Coronary artery (tissue), 2 donors: ENCODE results near the gene TAF10.

ENCODE experiments used
- DNase-seq: peaks from one replicate; pipeline ENCODE4 v3.0.0-alpha.2; 2017; ENCODE audit warnings: low spot score
- H3K27ac ChIP-seq, 2 donors: fragments of 200-600 bp; sonication (generic); one replicate each; pipeline ENCODE4 v1.5.1; 2016 to 2019
- H3K4me3 ChIP-seq: fragments of 200-600 bp; sonication (generic); 2 replicates; pipeline ENCODE4 v1.5.1; 2016; ENCODE audit warnings: mild to moderate bottlenecking, moderate library complexity
- TF ChIP-seq, protein P1 (sequence below): fragments of 200-600 bp; sonication (generic); IDR thresholded peaks from one replicate; pipeline ENCODE4 v1.5.1; 2019; ENCODE audit warnings: antibody characterized with exemption

Gene TAF10

DNA sequence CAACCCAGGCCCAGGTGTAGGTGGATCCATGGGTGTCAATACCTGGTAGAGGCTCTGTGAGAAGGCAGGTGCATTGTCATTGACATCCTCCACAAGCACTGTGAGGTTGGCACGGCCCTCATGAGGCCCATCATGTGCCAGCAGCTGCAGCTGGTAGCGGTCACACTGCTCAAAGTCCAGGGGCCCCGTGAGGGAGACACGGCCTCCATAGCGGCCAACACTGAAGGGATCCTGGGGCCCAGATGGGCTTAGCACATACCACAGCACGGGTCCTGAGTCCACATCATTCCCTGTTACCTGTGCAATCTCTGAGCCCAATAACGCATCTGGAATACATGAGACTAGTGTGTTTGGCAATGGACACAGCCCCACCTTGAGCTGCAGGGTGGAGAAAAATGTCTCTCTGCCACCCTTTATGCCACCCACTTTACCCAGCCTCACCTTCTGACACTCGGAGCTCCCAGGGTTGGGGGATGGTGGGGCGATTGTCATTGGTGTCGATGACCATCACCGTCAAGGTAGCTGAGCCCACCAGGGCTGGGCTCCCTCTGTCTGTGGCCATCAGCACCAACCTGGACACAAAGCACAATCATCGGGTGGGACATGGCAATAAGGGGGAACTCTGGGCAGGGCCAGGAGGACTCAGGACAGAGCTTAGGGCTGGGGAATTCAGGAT lies 13.3 kb upstream of the TAF10 start:
- Histone ChIP-seq H3K4me3 (no peak overlapping the region), H3K27ac (no peak overlapping the region)
- TF ChIP-seq, protein P1, sequence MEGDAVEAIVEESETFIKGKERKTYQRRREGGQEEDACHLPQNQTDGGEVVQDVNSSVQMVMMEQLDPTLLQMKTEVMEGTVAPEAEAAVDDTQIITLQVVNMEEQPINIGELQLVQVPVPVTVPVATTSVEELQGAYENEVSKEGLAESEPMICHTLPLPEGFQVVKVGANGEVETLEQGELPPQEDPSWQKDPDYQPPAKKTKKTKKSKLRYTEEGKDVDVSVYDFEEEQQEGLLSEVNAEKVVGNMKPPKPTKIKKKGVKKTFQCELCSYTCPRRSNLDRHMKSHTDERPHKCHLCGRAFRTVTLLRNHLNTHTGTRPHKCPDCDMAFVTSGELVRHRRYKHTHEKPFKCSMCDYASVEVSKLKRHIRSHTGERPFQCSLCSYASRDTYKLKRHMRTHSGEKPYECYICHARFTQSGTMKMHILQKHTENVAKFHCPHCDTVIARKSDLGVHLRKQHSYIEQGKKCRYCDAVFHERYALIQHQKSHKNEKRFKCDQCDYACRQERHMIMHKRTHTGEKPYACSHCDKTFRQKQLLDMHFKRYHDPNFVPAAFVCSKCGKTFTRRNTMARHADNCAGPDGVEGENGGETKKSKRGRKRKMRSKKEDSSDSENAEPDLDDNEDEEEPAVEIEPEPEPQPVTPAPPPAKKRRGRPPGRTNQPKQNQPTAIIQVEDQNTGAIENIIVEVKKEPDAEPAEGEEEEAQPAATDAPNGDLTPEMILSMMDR, result no peak
- no peak for DNase-seq

DNA sequence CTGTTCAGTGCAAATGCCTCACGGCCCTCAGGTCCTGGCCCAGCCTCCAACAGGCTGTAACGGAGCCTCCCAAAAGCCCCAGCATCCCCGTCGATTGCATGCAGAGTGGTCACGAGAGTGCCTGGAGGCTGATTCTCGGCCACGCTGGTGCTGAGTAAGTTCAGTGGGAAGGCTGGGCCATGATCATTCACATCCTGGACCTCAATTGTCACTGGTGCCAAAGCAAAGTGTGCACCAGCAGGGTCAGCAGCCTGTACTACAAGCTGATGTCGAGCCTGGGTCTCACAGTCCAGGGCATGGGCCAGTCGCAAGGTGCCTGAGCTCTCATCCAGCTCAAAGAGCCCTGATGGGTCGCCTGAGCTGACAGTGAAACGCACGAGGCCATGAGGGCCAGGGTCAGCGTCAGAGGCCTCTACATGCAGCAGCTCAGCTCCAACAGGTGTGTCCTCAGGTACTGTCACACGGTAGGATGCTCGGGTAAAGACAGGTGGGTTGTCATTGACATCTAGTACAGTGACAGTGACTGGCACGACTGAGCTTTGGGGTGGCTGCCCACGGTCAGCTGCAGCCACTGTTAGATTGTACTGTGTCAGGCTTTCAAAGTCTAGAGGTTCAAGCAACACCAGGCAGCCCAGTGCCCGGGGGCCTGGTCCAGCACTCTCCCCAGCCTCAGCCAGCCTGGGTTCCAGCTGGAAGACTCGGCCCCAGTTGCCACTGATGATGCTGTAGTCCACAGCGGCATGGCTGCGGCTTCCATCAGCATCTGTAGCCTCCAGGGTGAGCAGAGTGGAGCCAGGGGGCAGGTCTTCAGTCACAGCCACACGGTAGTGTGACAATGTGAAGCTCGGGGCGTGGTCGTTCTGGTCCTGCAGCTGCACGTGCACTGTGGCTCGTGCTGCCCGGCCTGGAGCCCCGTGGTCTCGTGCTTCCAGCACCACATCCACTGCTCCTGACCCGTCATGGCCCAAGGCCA lies 11.7 kb upstream of the TAF10 start:
- TF ChIP-seq, protein P1, result no peak
- no peak for DNase-seq
- H3K4me3 ChIP-seq, result no peak overlapping the region
- H3K27ac ChIP-seq, result no peak overlapping the region

DNA sequence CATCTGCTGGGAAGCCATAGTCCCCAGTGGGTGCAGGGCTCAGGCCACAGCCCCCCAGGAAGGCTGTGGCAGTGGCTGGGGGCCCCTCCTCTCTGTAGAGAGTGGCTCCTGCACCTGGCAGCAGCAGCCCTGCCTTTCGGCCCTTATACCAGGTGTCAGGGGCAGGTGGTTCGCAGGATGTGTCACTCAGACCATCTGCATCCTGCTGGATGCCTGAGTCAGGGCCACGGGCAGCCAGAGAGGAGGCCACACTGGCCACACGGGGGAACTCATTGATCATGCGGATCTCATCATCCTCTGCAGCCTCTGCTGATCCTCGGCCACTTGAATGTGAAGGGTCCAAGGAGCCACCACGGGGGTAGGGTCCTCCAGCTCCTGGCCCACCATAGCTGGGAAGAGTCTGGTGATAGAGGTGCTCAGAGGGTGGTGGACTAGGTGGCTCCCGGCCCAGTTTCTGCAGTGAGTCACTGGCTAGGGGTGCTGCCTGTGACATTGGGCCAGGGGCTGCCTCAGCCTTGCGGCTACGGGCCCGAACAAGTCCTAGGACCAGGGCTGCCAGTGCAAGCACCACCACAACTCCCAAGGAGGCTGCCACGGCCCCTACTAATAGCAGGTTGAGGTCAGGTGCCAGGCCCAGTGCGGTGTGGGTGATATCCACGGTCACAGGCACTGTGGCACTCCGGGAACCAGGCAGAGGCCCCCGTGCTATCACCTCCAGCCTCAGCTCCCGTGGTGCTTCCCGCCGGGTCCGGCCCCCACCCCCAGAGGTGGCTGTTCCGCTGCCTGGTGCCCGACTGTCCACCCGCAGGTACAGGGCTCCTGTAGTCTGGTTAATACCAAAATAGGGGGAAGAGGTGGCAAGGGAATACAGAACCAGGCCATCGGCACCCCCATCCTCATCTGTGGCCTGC lies 10.5 kb upstream of the TAF10 start:
- Histone ChIP-seq H3K4me3 (no peak overlapping the region), H3K27ac (no peak overlapping the region)
- TF ChIP-seq, protein P1, result no peak
- no peak for DNase-seq

DNA sequence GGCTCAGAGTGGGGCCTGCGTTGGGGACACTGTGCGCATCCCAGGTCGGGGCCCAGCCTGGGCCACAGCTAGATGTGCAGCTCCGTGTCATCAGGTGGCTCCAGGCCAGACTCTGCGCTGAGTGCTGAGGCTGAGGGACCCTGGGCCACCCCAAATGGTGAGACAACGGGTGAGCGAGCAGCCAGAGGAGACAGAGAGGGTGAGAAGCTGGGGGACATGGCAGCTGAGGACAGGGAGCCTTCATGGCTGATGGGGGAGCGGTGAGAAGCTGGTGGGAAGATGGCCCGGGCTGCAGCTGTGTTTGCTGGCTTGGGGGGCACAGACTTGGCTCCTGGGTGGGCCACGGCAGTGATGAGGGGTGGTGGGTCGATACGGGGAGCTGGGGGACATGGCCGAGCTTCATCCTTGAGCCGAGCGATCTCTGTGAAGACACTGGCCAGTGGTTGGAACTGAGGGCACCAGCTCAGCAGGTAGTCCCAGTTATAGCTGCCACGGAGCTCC lies 9.7 kb upstream of the TAF10 start:
- Histone ChIP-seq H3K27ac (no peak overlapping the region), H3K4me3 (no peak overlapping the region)
- no peak for DNase-seq
- TF ChIP-seq, protein P1, result no peak

DNA sequence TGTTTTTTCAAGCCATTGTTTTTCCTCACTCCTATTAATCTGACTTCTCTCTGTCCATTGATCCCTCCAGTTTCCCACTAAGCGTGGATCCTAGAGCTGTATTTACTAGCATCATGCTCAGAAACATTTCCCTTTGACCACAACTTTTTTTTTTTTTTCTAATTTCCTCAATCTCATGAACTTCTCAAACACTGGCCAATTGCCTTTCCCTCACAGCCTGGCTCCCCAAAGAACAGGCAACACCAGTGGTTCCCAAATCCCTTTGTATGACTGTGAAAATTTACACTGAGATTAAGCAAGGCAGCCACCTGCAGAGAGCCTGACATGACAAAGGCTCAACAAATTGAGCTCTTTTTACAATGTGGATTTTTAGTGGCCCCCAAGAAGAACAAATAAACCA lies 8.6 kb upstream of the TAF10 start:
- TF ChIP-seq, protein P1, result no peak
- DNase-seq, result no peak
- H3K4me3 ChIP-seq, result no peak overlapping the region
- H3K27ac ChIP-seq, result no peak overlapping the region

DNA sequence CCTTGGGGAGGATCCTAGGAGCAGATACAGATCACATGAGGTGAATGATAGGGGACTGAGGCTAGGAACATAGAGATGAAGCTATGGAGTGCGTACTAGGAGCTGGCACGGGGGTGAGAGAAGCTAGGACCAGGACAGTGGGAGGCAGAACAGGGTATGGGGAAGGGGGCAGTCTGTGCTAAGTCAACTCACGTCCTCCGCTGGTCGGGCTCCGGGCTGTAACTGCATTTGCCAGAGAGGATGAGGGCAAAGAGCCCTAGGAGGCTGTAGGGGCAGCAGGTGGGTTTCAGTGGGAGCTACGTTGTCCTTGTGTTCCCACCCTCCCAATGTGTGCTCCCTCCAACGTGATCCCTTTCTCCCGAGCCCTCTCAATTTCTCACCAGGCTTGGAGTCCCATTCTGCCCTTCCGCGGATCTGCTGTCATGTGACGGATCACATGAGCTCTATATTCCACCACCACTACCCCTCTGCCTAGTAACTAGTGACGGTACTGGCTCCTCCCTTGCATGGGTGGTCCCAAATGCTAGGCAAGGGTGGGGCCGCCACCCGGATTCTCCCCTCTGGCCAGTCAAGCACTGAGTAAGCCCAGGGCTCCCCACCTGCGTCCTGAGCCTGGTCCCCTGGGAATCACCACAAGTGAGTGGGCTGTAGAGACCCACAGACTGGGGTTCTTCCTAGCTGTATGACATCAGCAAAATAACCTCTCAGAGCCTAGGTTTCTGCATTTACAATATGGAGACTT lies 7.2 kb upstream of the TAF10 start, which contains the start of gene TPP1:
TSS of gene TPP1 (minus strand) at position 419 of the 742 bp plus-strand sequence. CDS start at position 397, 22 bp downstream.
- TF ChIP-seq, protein P1, result no peak
- DNase-seq, result peak; percentile 96
- Histone ChIP-seq H3K27ac (peak within 1 kb of the TSS; percentile 85 to 95), H3K4me3 (peak within 1 kb of the TSS; percentile 96)
